H1 (cell line): ENCODE data around the gene DNLZ. TPM values are rescaled to one million over a fixed set of nuclear protein-coding genes. Genes with fewer than 3 reads are reported as not detected.

Experiments used
- CTCF ChIA-PET: fragments of 300-600 bp; sonication (Branson Sonifier 250); formaldehyde crosslinking; loops from one replicate; lab custom pipeline; 2021; ENCODE audit not compliant: partially characterized antibody; lab: Charles Lee
- POLR2A ChIA-PET: fragments of 300-600 bp; sonication (Branson Sonifier 250); formaldehyde crosslinking; loops from one replicate; lab custom pipeline; 2021; ENCODE audit warnings: inconsistent platforms; ENCODE audit not compliant: partially characterized antibody; lab: Charles Lee
- DNase-seq, 2 experiments: peaks; one replicate each; pipeline versions ENCODE4 v3.0.0 to v3.0.0-alpha.2; 2010 to 2022; ENCODE audit warnings: low spot score in 2 of 2, low read depth in 1 of 2, mixed read lengths in 1 of 2
- FAIRE-seq: peaks from 2 replicates; lab custom pipeline; 2011; peaks lifted over from hg19 to GRCh38; lab: Jason Lieb, UNC
- H2AFZ ChIP-seq: 2 replicates; pipeline ENCODE4 v1.8.1; 2012; ENCODE audit warnings: low read length, inconsistent platforms
- H2AK5ac ChIP-seq: 2 replicates; pipeline ENCODE4 v1.6.1; 2013; ENCODE audit warnings: low read depth, low read length
- H2BK120ac ChIP-seq: replicated peaks from 2 replicates; pipeline ENCODE3; 2013; ENCODE audit warnings: low read depth, low read length, inconsistent platforms
- H2BK12ac ChIP-seq: 2 replicates; pipeline ENCODE4 v1.6.1; 2013; ENCODE audit warnings: low read depth, low read length
- H2BK15ac ChIP-seq: 2 replicates; pipeline ENCODE4 v1.6.1; 2013; ENCODE audit warnings: low read length
- H2BK20ac ChIP-seq: 2 replicates; pipeline ENCODE4 v1.6.1; 2013; ENCODE audit warnings: low read length
- H2BK5ac ChIP-seq: 2 replicates; pipeline ENCODE4 v1.6.1; 2013; ENCODE audit warnings: low read depth, low read length
- H3K14ac ChIP-seq: 2 replicates; pipeline ENCODE4 v1.6.1; 2013; ENCODE audit warnings: inconsistent platforms; ENCODE audit not compliant: insufficient read length
- H3K18ac ChIP-seq: 2 replicates; pipeline ENCODE4 v1.6.1; 2013; ENCODE audit warnings: low read length; ENCODE audit errors: extremely low read depth
- H3K23ac ChIP-seq: 2 replicates; pipeline ENCODE4 v1.6.1; 2013; ENCODE audit warnings: inconsistent platforms; ENCODE audit not compliant: insufficient read length
- H3K23me2 ChIP-seq: 2 replicates; pipeline ENCODE4 v1.6.1; 2013; ENCODE audit warnings: low read depth, low read length
- H3K27ac ChIP-seq: 2 replicates; pipeline ENCODE4 v1.6.1; 2011; ENCODE audit warnings: low read depth, low read length, inconsistent platforms
- H3K27me3 ChIP-seq, 4 experiments: replicated peaks in 1 of 4; 1 replicate in 1 of 4; 2 replicates in 3 of 4; pipeline versions ENCODE4 v1.6.1 to v1.8.1; 2011 to 2013; ENCODE audit warnings: low read length in 3 of 4, mild to moderate bottlenecking in 3 of 4, inconsistent platforms in 2 of 4, mixed read lengths in 2 of 4, moderate library complexity in 1 of 4; ENCODE audit not compliant: control insufficient read depth in 3 of 4, insufficient read depth in 3 of 4; ENCODE audit errors: extremely low read depth in 1 of 4
- H3K36me3 ChIP-seq, 4 experiments: 2 replicates each; pipeline versions ENCODE4 v1.6.1 to v1.8.1; 2011 to 2013; ENCODE audit warnings: mild to moderate bottlenecking in 4 of 4, low read length in 3 of 4, moderate library complexity in 2 of 4, control low read depth in 1 of 4, inconsistent platforms in 1 of 4; ENCODE audit not compliant: insufficient read depth in 4 of 4, control insufficient read depth in 2 of 4
- H3K4ac ChIP-seq: replicated peaks from 2 replicates; pipeline ENCODE3; 2013; ENCODE audit warnings: low read length, low read depth, mixed read lengths, inconsistent platforms; ENCODE audit not compliant: insufficient read length
- H3K4me1 ChIP-seq, 4 experiments: replicated peaks in 1 of 4; 1 replicate in 1 of 4; 2 replicates in 3 of 4; pipeline versions ENCODE4 v1.6.1 to v1.8.1; 2011 to 2013; ENCODE audit warnings: low read length in 3 of 4, inconsistent platforms in 2 of 4, mixed read lengths in 1 of 4; ENCODE audit not compliant: insufficient read depth in 4 of 4, control insufficient read depth in 3 of 4
- H3K4me2 ChIP-seq, 2 experiments: 2 replicates each; pipeline versions ENCODE4 v1.6.1 to v1.8.1; 2011 to 2013; ENCODE audit warnings: low read depth in 2 of 2, low read length in 2 of 2, control low read depth in 1 of 2, inconsistent platforms in 1 of 2, mild to moderate bottlenecking in 1 of 2; ENCODE audit not compliant: insufficient read depth in 1 of 2
- H3K4me3 ChIP-seq, 4 experiments: fragments of 200-600, 300-600 bp in 1 of 4; sonication (generic), shearing (Covaris generic), sonication (Bioruptor Twin) in 1 of 4; 2 replicates each; pipeline versions ENCODE4 v1.5.1 to v1.8.1; 2011 to 2016; ENCODE audit warnings: low read length in 4 of 4, low read depth in 3 of 4, control low read depth in 2 of 4, inconsistent platforms in 2 of 4, mild to moderate bottlenecking in 2 of 4, mixed read lengths in 1 of 4, moderate library complexity in 1 of 4; ENCODE audit not compliant: insufficient read depth in 2 of 4; ENCODE audit errors: extremely low read depth in 1 of 4
- H3K56ac ChIP-seq: replicated peaks from 2 replicates; pipeline ENCODE3; 2013; ENCODE audit warnings: low read depth, mild to moderate bottlenecking, mixed read lengths, low read length, inconsistent platforms; ENCODE audit not compliant: insufficient read length
- H3K79me1 ChIP-seq: 2 replicates; pipeline ENCODE4 v1.6.1; 2013; ENCODE audit warnings: low read depth, low read length, control low read depth
- H3K79me2 ChIP-seq, 2 experiments: 2 replicates each; pipeline versions ENCODE4 v1.6.1 to v1.8.1; 2012 to 2013; ENCODE audit warnings: low read length in 2 of 2, mild to moderate bottlenecking in 2 of 2, inconsistent platforms in 1 of 2; ENCODE audit not compliant: insufficient read depth in 2 of 2, control insufficient read depth in 1 of 2
- H3K9ac ChIP-seq, 4 experiments: replicated peaks in 1 of 4; 1 replicate in 1 of 4; 2 replicates in 3 of 4; pipeline versions ENCODE4 v1.6.1 to v1.8.1; 2011 to 2013; ENCODE audit warnings: low read depth in 3 of 4, low read length in 3 of 4, control low read depth in 2 of 4, mild to moderate bottlenecking in 2 of 4, moderate library complexity in 2 of 4, inconsistent platforms in 1 of 4; ENCODE audit errors: extremely low read depth in 1 of 4
- H3K9me3 ChIP-seq, 2 experiments: 2 replicates each; pipeline versions ENCODE4 v1.6.1 to v1.8.1; 2012 to 2013; ENCODE audit warnings: mild to moderate bottlenecking in 2 of 2, moderate library complexity in 2 of 2, control low read depth in 1 of 2, inconsistent platforms in 1 of 2, low read depth in 1 of 2, low read length in 1 of 2, mixed read lengths in 1 of 2; ENCODE audit not compliant: insufficient read depth in 2 of 2
- H4K20me1 ChIP-seq, 2 experiments: replicated peaks in 1 of 2; 2 replicates each; pipeline versions ENCODE3 to v1.8.1; 2011 to 2013; ENCODE audit warnings: inconsistent platforms in 2 of 2, low read length in 2 of 2, mild to moderate bottlenecking in 1 of 2; ENCODE audit not compliant: insufficient read depth in 2 of 2, control insufficient read depth in 1 of 2
- H4K5ac ChIP-seq: 2 replicates; pipeline ENCODE4 v1.6.1; 2013; ENCODE audit warnings: low read length, low read depth, mixed read lengths, inconsistent platforms; ENCODE audit not compliant: insufficient read length
- H4K8ac ChIP-seq: 2 replicates; pipeline ENCODE4 v1.8.0; 2013; ENCODE audit warnings: mild to moderate bottlenecking, moderate library complexity, low read length, inconsistent platforms; ENCODE audit not compliant: insufficient read depth; ENCODE audit errors: extremely low read depth
- H4K91ac ChIP-seq: replicated peaks from 2 replicates; pipeline ENCODE3; 2013; ENCODE audit warnings: low read length, mixed read lengths, inconsistent platforms; ENCODE audit not compliant: insufficient read length
- CEBPB ChIP-seq: IDR thresholded peaks from 2 replicates; pipeline ENCODE4 v1.6.1; 2012; ENCODE audit warnings: low read depth, low read length
- CHD1 ChIP-seq: IDR thresholded peaks from 2 replicates; pipeline ENCODE4 v1.6.1; 2012; ENCODE audit warnings: low read depth, low read length, improper control_type of control experiment
- CTBP2 ChIP-seq: IDR thresholded peaks from 2 replicates; pipeline ENCODE4 v1.7.0; 2011; ENCODE audit warnings: borderline replicate concordance, mild to moderate bottlenecking, moderate library complexity, mixed read lengths, low read length; ENCODE audit not compliant: insufficient read depth, insufficient read length
- E2F6 ChIP-seq: IDR thresholded peaks from 2 replicates; pipeline ENCODE4 v1.6.1; 2012; ENCODE audit warnings: inconsistent platforms
- JUN ChIP-seq: IDR thresholded peaks from 2 replicates; pipeline ENCODE4 v1.6.1; 2011; ENCODE audit warnings: low read depth, mild to moderate bottlenecking, improper control_type of control experiment, low read length
- KDM1A ChIP-seq: fragments of 200-600, 300-600 bp; sonication (generic); IDR thresholded peaks from 2 replicates; pipeline ENCODE4 v1.7.1; 2016; ENCODE audit warnings: mild to moderate bottlenecking, low read length, borderline replicate concordance
- POLR2A ChIP-seq, 2 experiments: IDR thresholded peaks; 1 replicate in 1 of 2; 2 replicates in 1 of 2; pipeline ENCODE4 v1.6.1; 2011; ENCODE audit warnings: low read depth in 2 of 2, low read length in 2 of 2, mild to moderate bottlenecking in 2 of 2; ENCODE audit errors: control extremely low read depth in 1 of 2
- POLR2AphosphoS5 ChIP-seq: IDR thresholded peaks from 2 replicates; pipeline ENCODE4 v1.6.1; 2011; ENCODE audit warnings: low read depth, low read length
- RBBP5 ChIP-seq: IDR thresholded peaks from 2 replicates; pipeline ENCODE4 v1.7.1; 2012; ENCODE audit warnings: low read depth, mild to moderate bottlenecking, inconsistent platforms, low read length, moderate library complexity, borderline replicate concordance
- SIX5 ChIP-seq: IDR thresholded peaks from 2 replicates; pipeline ENCODE4 v1.6.1; 2011; ENCODE audit warnings: mild to moderate bottlenecking, low read depth, low read length
- SP4 ChIP-seq: IDR thresholded peaks from 2 replicates; pipeline ENCODE4 v1.6.1; 2012; ENCODE audit warnings: low read length, inconsistent platforms
- TCF12 ChIP-seq: IDR thresholded peaks from 2 replicates; pipeline ENCODE4 v1.6.1; 2011; ENCODE audit warnings: low read depth, mild to moderate bottlenecking, low read length
- WGBS, 2 experiments: shearing (Covaris generic) in 1 of 2; methylation state at CpG; one replicate each; pipeline versions ENCODE4 v1.1.6 to v1.1.7; 2013 to 2015; ENCODE audit warnings: low lambda C conversion rate in 2 of 2, mixed read lengths in 2 of 2, inconsistent platforms in 1 of 2, low coverage in 1 of 2, missing lambda C conversion rate in 1 of 2; ENCODE audit not compliant: insufficient replicate concordance in 2 of 2, insufficient coverage in 1 of 2, insufficient read length in 1 of 2; ENCODE audit errors: extremely low coverage in 1 of 2, missing lambda C conversion rate in 1 of 2; 5-methylcytosine and 5-hydroxymethylcytosine counted together
- polyA plus RNA-seq, 7 experiments: library from polyadenylated mRNA; depleted of rRNA in 3 of 7; stranded (reverse) in 5 of 7; unstranded in 2 of 7; fragments of >200 nt in 5 of 7; fragments of 200-250 nt in 2 of 7; gene quantifications; 1 replicate in 5 of 7; 2 replicates in 1 of 7; 4 replicates in 1 of 7; pipeline versions ENCODE4 v1.2.1 to v1.2.3, GENCODE V29; 2011 to 2013; ENCODE audit warnings: missing spikeins in 2 of 7, mixed read lengths in 2 of 7
- total RNA-seq: library from RNA; stranded (reverse); fragmentation: NEBNext Ultra II Directional; extraction: Animal tissue kit (Norgen Biotek cat#: 25700); gene quantifications from 2 replicates; pipeline ENCODE4 v1.2.1, GENCODE V29; 2021
- TF ChIP-seq, protein P1 (sequence below): IDR thresholded peaks from 2 replicates; pipeline ENCODE4 v1.6.1; 2012; ENCODE audit warnings: low read length, inconsistent platforms

Gene DNLZ
- total and polyA plus RNA-seq, 2 of the 8 experiments (the other 6 are each of a cell fraction or from before 2014, with no cell fraction given), result 11.6 to 17.9 TPM

DNA sequence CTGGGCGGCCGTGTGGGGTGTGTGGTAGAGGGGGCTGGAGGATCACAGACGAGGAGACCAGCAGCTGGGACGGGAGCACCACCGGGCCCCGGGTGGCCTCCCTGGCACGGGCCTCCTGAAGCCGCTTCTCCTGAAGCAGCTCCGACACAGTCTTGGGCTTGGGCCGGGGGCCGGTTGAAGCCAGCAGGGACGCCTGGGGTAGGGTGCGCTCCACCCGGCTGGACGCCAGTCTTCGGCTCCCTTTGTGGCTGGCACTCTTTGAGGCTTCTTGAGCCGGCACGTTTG lies 15.4 kb upstream of the DNLZ start:
- Histone ChIP-seq H3K4me3 (no peak overlapping the region), H3K79me2 (no peaks in the 10 kb centered on the region), H2AFZ (no peak overlapping the region), H3K27ac (no peak overlapping the region), H3K18ac (no peak overlapping the region), H3K79me1 (no peaks in the 10 kb centered on the region; the same call in 1 of the 2 replicates), H4K8ac (peak overlapping the region; percentile 14; the same call in 1 of the 2 replicates), H2BK12ac (no peak overlapping the region), H3K9me3 (no peaks in the 10 kb centered on the region), H3K23ac (no peak overlapping the region), H2BK5ac (no peak overlapping the region), H2BK120ac (no peak overlapping the region), H3K14ac (no peak overlapping the region), H2BK20ac (no peak overlapping the region), H2AK5ac (no peak overlapping the region), H3K4me1 (no peaks in the 10 kb centered on the region), H3K56ac (no peak overlapping the region), H3K23me2 (no peaks in the 10 kb centered on the region), H3K4ac (no peak overlapping the region), H4K5ac (no peak overlapping the region), H3K9ac (no peak overlapping the region), H2BK15ac (no peak overlapping the region), H3K27me3 (no peaks in the 10 kb centered on the region), H4K91ac (no peak overlapping the region), H3K4me2 (no peak overlapping the region), H3K36me3 (peaks cover 6 to 51% (median 22%) of the 10 kb centered on the region in 4 experiments; a peak in 7 of 8 replicates), H4K20me1 (peaks cover 5 to 14% of the 10 kb centered on the region in 2 experiments)
- 93% methylated on average over 10 of the region's 18 CpGs; no CpG with 5 or more reads in 1 of the 2 experiments for WGBS, 2 experiments
- ChIA-PET POLR2A (interaction anchor here (1.1 to 3.2 kb wide), 6 partner anchors 8 to 79 kb away, joined by 3 to 19 read pairs (median 8); partner anchors contain the start of gene SNAPC4), CTCF (interaction anchor here (1.1 to 1.7 kb wide), 4 partner anchors 12 to 108 kb away, joined by 3 to 6 read pairs (median 5); partner anchors contain the start of gene DNLZ)
- FAIRE-seq (no peak), DNase-seq (no peak)
- TF ChIP-seq CTBP2 (no peak), E2F6 (no peak), KDM1A (no peak), CEBPB (no peak), SIX5 (no peak), CHD1 (no peak), RBBP5 (no peak), POLR2A (IDR thresholded peaks at IDR 0.05; ENCODE audit: control extremely low read depth in 1 of 2, low read depth in 2 of 2, low read length in 2 of 2) (no peak), SP4 (no peak), POLR2AphosphoS5 (no peak), JUN (no peak), TCF12 (no peak)
- TF ChIP-seq, protein P1, sequence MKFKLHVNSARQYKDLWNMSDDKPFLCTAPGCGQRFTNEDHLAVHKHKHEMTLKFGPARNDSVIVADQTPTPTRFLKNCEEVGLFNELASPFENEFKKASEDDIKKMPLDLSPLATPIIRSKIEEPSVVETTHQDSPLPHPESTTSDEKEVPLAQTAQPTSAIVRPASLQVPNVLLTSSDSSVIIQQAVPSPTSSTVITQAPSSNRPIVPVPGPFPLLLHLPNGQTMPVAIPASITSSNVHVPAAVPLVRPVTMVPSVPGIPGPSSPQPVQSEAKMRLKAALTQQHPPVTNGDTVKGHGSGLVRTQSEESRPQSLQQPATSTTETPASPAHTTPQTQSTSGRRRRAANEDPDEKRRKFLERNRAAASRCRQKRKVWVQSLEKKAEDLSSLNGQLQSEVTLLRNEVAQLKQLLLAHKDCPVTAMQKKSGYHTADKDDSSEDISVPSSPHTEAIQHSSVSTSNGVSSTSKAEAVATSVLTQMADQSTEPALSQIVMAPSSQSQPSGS, result no peak
